Measurements from ENCODE around the gene SLC25A42. TPM values are rescaled to one million over a fixed set of nuclear protein-coding genes. Genes with fewer than 3 reads are reported as not detected.
"Not testable (repeated sequence)": the region's sequence is repeated elsewhere in the genome, so short reads cannot be mapped to it uniquely, and the experiment has no call there.

The SLC25A42 gene
- total RNA-seq (10 to 100 TPM; 13.4 to 18.7 (median 13.7) TPM), polyA plus RNA-seq (15.7 TPM)
- long read RNA-seq, donor 1, transcript SLC25A42-201 (8 exons, 3,120 nt) = major isoform, 28 of 49 reads
- long read RNA-seq, donor 1, partial matches to known transcripts = 8 of 49 reads
- long read RNA-seq, donor 1, other reads (novel, unspliced or antisense) = 10 of 49 reads
- long read RNA-seq, donor 2, transcript SLC25A42-201 (8 exons, 3,120 nt) = major isoform, 16 of 21 reads
- long read RNA-seq, donor 2, partial matches to known transcripts = 2 of 21 reads
- long read RNA-seq, donor 2, other reads (novel, unspliced or antisense) = 2 of 21 reads
- long read RNA-seq, donor 3, partial matches to known transcripts = 7 of 28 reads
- long read RNA-seq, donor 3, other reads (novel, unspliced or antisense) = 17 of 28 reads
- long read RNA-seq, donor 4, transcript SLC25A42-201 (8 exons, 3,120 nt) = major isoform, 13 of 21 reads
- long read RNA-seq, donor 4, partial matches to known transcripts = 1 of 21 reads
- long read RNA-seq, donor 4, other reads (novel, unspliced or antisense) = 5 of 21 reads

GRCh38 chr19:19063183-19064097 lies at the start of gene SLC25A42:
SLC25A42 (plus strand) TSS chr19:19063994; CDS start chr19:19096125, 32,131 bp downstream.
- Histone ChIP-seq H3K4me3 (ENCODE audit: low read length) (peak within 1 kb of the TSS; percentile 59), H3K27ac (ENCODE audit: low read length) (peak within 1 kb of the TSS; percentile 95), H3K9me3 (ENCODE audit: control insufficient read depth, low read length) (no peaks in the 10 kb centered on the region), H3K4me1 (ENCODE audit: control insufficient read depth, insufficient read depth, low read length) (peaks cover 3% of the 10 kb centered on the region), H3K27me3 (ENCODE audit: control insufficient read depth, insufficient read depth) (no peaks in the 10 kb centered on the region)
- ATAC-seq (peak; percentile 97 to 98), DNase-seq (peak; percentile 99 to 100 (median 99))
- WGBS = 2% methylated on average over 77 of the region's 77 CpGs
- intact Hi-C loops (cut with DNase I) = loop anchor here in 2 of 4 donors (5.0 to 10.0 kb wide), 2 partner anchors 71 to 74 kb away; partner anchors contain the start of gene TMEM161A (in 2 of the 2)

GRCh38 chr19:19021115-19021514 lies 42.7 kb upstream of the SLC25A42 start:
- H3K27me3 ChIP-seq (ENCODE audit: control insufficient read depth, insufficient read depth) = no peaks in the 10 kb centered on the region
- intact Hi-C loops (cut with DNase I) = no loop called here
- H3K4me3 ChIP-seq (ENCODE audit: low read length) = no peak overlapping the region
- no peaks in the 10 kb centered on the region for H3K4me1 ChIP-seq (ENCODE audit: control insufficient read depth, insufficient read depth, low read length)
- ATAC-seq (no peak), DNase-seq (no peak)
- no peak overlapping the region for H3K27ac ChIP-seq (ENCODE audit: low read length)
- no peaks in the 10 kb centered on the region for H3K9me3 ChIP-seq (ENCODE audit: control insufficient read depth, low read length)
- WGBS = 42% methylated on average over 3 of the region's 3 CpGs

GRCh38 chr19:19022380-19022961 lies 41.3 kb upstream of the SLC25A42 start:
- ATAC-seq = peak in 1 of 2 donors; percentile 24
- intact Hi-C loops (cut with DNase I) = no loop called here
- WGBS = 74% methylated on average over 4 of the region's 4 CpGs

GRCh38 chr19:19023376-19023775 lies 40.4 kb upstream of the SLC25A42 start:
- DNase-seq; H3K4me3 ChIP-seq (ENCODE audit: low read length); intact Hi-C loops (cut with DNase I); H3K4me1 ChIP-seq (ENCODE audit: control insufficient read depth, insufficient read depth, low read length); H3K9me3 ChIP-seq (ENCODE audit: control insufficient read depth, low read length); H3K27me3 ChIP-seq (ENCODE audit: control insufficient read depth, insufficient read depth); H3K27ac ChIP-seq (ENCODE audit: low read length); ATAC-seq: not testable (repeated sequence)
- 95% methylated on average over 1 of the region's 1 CpG for WGBS

More at GRCh38 chr19:19022380-19022961, 41.3 kb upstream of the SLC25A42 start:
- no peaks in the 10 kb centered on the region for H3K27me3 ChIP-seq (ENCODE audit: control insufficient read depth, insufficient read depth)
- H3K27ac ChIP-seq (ENCODE audit: low read length) = no peak overlapping the region
- H3K4me3 ChIP-seq (ENCODE audit: low read length) = no peak overlapping the region
- H3K9me3 ChIP-seq (ENCODE audit: control insufficient read depth, low read length) = no peaks in the 10 kb centered on the region
- DNase-seq = no peak
- no peaks in the 10 kb centered on the region for H3K4me1 ChIP-seq (ENCODE audit: control insufficient read depth, insufficient read depth, low read length)

- ATAC-seq (no peak), DNase-seq (no peak)
- Histone ChIP-seq H3K27ac (ENCODE audit: low read length) (no peak overlapping the region), H3K27me3 (ENCODE audit: control insufficient read depth, insufficient read depth) (no peaks in the 10 kb centered on the region), H3K9me3 (ENCODE audit: control insufficient read depth, low read length) (no peaks in the 10 kb centered on the region), H3K4me1 (ENCODE audit: control insufficient read depth, insufficient read depth, low read length) (no peaks in the 10 kb centered on the region), H3K4me3 (ENCODE audit: low read length) (no peak overlapping the region)
- intact Hi-C loops (cut with DNase I) = no loop called here
- WGBS = 84% methylated on average over 11 of the region's 11 CpGs
These were observed 37.9 kb upstream of the SLC25A42 start for GRCh38 chr19:19025861-19026260.

- Histone ChIP-seq H3K4me1 (ENCODE audit: control insufficient read depth, insufficient read depth, low read length) (no peaks in the 10 kb centered on the region), H3K9me3 (ENCODE audit: control insufficient read depth, low read length) (no peaks in the 10 kb centered on the region), H3K27me3 (ENCODE audit: control insufficient read depth, insufficient read depth) (no peaks in the 10 kb centered on the region), H3K4me3 (ENCODE audit: low read length) (no peak overlapping the region), H3K27ac (ENCODE audit: low read length) (no peak overlapping the region)
- peak in 1 of 2 donors; percentile 39 for ATAC-seq
- 64% methylated on average over 10 of the region's 10 CpGs for WGBS
- intact Hi-C loops (cut with DNase I) = no loop called here
- no peak for DNase-seq
These were observed 37.4 kb upstream of the SLC25A42 start for GRCh38 chr19:19026299-19026971.

GRCh38 chr19:19027228-19027627 lies 36.6 kb upstream of the SLC25A42 start:
- Histone ChIP-seq H3K4me3 (ENCODE audit: low read length) (no peak overlapping the region), H3K9me3 (ENCODE audit: control insufficient read depth, low read length) (no peaks in the 10 kb centered on the region), H3K4me1 (ENCODE audit: control insufficient read depth, insufficient read depth, low read length) (peaks cover 2% of the 10 kb centered on the region), H3K27me3 (ENCODE audit: control insufficient read depth, insufficient read depth) (no peaks in the 10 kb centered on the region), H3K27ac (ENCODE audit: low read length) (no peak overlapping the region)
- 88% methylated on average over 4 of the region's 4 CpGs for WGBS
- intact Hi-C loops (cut with DNase I) = no loop called here
- ATAC-seq = no peak
- DNase-seq = no peak

GRCh38 chr19:19028526-19028925 lies 35.3 kb upstream of the SLC25A42 start:
- no peak for ATAC-seq
- DNase-seq = no peak

GRCh38 chr19:19031891-19032290 lies 31.9 kb upstream of the SLC25A42 start:
- WGBS = 63% methylated on average over 5 of the region's 5 CpGs
- ATAC-seq (no peak), DNase-seq (no peak)
- no peak overlapping the region for H3K4me3 ChIP-seq (ENCODE audit: low read length)
- H3K4me1 ChIP-seq (ENCODE audit: control insufficient read depth, insufficient read depth, low read length) = peaks cover 8% of the 10 kb centered on the region
- no peaks in the 10 kb centered on the region for H3K27me3 ChIP-seq (ENCODE audit: control insufficient read depth, insufficient read depth)
- intact Hi-C loops (cut with DNase I) = no loop called here
- H3K9me3 ChIP-seq (ENCODE audit: control insufficient read depth, low read length) = no peaks in the 10 kb centered on the region
- H3K27ac ChIP-seq (ENCODE audit: low read length) = peak overlapping the region; percentile 96

More at GRCh38 chr19:19028526-19028925, 35.3 kb upstream of the SLC25A42 start:
- H3K4me1 ChIP-seq (ENCODE audit: control insufficient read depth, insufficient read depth, low read length) = peaks cover 2% of the 10 kb centered on the region
- H3K27ac ChIP-seq (ENCODE audit: low read length) = no peak overlapping the region
- intact Hi-C loops (cut with DNase I) = no loop called here
- no peaks in the 10 kb centered on the region for H3K9me3 ChIP-seq (ENCODE audit: control insufficient read depth, low read length)
- H3K27me3 ChIP-seq (ENCODE audit: control insufficient read depth, insufficient read depth) = no peaks in the 10 kb centered on the region
- 92% methylated on average over 9 of the region's 9 CpGs for WGBS
- H3K4me3 ChIP-seq (ENCODE audit: low read length) = no peak overlapping the region

All from right cardiac atrium (tissue), 5 donors.